Measurements from ENCODE around the gene TMEM33.

DNA sequence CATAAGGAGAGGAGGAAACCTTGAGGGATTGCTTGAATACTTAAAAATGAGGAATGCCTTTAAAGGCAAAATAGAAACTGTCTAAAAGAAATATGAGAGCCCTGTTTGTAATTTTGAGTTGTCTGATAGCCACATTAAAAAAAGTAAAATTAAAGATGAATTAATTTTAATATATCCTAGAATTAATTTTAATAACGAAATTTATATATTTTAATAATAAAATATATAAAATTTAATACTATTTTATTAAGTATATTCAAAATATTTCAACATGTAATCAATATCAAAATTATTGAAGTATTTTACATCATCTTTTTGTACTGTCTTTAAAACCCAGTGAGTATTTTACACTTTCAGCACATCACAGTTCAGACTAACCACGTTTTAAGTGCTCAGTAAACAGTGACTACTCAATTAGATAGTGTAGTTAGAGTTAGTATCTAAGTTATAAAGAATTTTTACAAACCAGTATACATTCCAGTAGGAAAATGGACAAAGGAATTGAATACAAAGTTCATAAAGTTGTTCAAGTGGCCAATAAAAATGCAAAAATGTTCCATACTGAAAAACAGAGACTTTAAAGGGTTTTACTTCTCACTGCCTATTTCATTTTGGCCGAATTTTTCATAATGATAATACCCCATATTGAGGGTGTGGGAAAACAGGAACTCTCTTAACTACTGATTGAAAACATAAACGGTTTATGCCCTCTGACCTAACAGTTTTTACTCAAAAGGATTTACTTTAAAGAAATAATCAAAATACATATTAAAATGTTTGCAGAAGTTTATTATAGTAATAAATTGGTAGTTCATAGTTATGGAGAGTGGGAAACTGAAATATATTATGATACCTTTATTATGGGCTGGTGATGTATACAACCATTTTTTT is 58.0 kb downstream of the TMEM33 start:
- TF ChIP-seq POLR2AphosphoS5 (IDR thresholded peaks at IDR 0.05; ENCODE audit: low read depth, low read length) (no peak), TAF1 (IDR thresholded peaks at IDR 0.05; ENCODE audit: borderline replicate concordance, low read depth, low read length) (no peak), GABPA (IDR thresholded peaks at IDR 0.05; ENCODE audit: low read depth) (no peak), RAD21 (IDR thresholded peaks at IDR 0.05; ENCODE audit: low read length) (no peak), TCF12 (IDR thresholded peaks at IDR 0.05) (no peak), RCOR1 (IDR thresholded peaks at IDR 0.05; ENCODE audit: low read length) (no peak), EZH2phosphoT487 (IDR thresholded peaks at IDR 0.05; ENCODE audit: borderline replicate concordance, low read depth) (no peak), MXI1 (IDR thresholded peaks at IDR 0.05; ENCODE audit: low read depth, low read length) (no peak), FOXM1 (IDR thresholded peaks at IDR 0.05; ENCODE audit: low read depth) (no peak)
- TF ChIP-seq, protein P1, sequence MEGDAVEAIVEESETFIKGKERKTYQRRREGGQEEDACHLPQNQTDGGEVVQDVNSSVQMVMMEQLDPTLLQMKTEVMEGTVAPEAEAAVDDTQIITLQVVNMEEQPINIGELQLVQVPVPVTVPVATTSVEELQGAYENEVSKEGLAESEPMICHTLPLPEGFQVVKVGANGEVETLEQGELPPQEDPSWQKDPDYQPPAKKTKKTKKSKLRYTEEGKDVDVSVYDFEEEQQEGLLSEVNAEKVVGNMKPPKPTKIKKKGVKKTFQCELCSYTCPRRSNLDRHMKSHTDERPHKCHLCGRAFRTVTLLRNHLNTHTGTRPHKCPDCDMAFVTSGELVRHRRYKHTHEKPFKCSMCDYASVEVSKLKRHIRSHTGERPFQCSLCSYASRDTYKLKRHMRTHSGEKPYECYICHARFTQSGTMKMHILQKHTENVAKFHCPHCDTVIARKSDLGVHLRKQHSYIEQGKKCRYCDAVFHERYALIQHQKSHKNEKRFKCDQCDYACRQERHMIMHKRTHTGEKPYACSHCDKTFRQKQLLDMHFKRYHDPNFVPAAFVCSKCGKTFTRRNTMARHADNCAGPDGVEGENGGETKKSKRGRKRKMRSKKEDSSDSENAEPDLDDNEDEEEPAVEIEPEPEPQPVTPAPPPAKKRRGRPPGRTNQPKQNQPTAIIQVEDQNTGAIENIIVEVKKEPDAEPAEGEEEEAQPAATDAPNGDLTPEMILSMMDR (IDR thresholded peaks at IDR 0.05), result no peak
- TF ChIP-seq, protein P2, sequence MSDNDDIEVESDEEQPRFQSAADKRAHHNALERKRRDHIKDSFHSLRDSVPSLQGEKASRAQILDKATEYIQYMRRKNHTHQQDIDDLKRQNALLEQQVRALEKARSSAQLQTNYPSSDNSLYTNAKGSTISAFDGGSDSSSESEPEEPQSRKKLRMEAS (IDR thresholded peaks at IDR 0.05; ENCODE audit: low read depth), result no peak
